Measurements from ENCODE around the gene NPAT. TPM values are rescaled to one million over a fixed set of nuclear protein-coding genes. Genes with fewer than 3 reads are reported as not detected.

The NPAT gene
- total RNA-seq, 2 donors from 2014 or later: 18.8 to 21.0 TPM

- Histone ChIP-seq H3K27ac (no peak overlapping the region), H3K4me1 (ENCODE audit: control insufficient read depth in 1 of 2, low read depth in 2 of 2) (peaks cover 11 to 34% of the 10 kb centered on the region in 2 donors), H3K27me3 (replicated peaks; ENCODE audit: insufficient read depth) (no peaks in the 10 kb centered on the region), H3K36me3 (no peaks in the 10 kb centered on the region), H3K9me3 (no peaks in the 10 kb centered on the region), H3K4me3 (no peak overlapping the region)
- TF ChIP-seq, protein P1, sequence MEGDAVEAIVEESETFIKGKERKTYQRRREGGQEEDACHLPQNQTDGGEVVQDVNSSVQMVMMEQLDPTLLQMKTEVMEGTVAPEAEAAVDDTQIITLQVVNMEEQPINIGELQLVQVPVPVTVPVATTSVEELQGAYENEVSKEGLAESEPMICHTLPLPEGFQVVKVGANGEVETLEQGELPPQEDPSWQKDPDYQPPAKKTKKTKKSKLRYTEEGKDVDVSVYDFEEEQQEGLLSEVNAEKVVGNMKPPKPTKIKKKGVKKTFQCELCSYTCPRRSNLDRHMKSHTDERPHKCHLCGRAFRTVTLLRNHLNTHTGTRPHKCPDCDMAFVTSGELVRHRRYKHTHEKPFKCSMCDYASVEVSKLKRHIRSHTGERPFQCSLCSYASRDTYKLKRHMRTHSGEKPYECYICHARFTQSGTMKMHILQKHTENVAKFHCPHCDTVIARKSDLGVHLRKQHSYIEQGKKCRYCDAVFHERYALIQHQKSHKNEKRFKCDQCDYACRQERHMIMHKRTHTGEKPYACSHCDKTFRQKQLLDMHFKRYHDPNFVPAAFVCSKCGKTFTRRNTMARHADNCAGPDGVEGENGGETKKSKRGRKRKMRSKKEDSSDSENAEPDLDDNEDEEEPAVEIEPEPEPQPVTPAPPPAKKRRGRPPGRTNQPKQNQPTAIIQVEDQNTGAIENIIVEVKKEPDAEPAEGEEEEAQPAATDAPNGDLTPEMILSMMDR (IDR thresholded peaks at IDR 0.05): no peak
- no peak for DNase-seq (ENCODE audit: low spot score)
- no peak for ATAC-seq (ENCODE audit: insufficient number of reproducible peaks, low FRiP score, low read depth)
Measured at GRCh38 chr11:108218912-108219783, 3.3 kb downstream of the NPAT start.

DNA sequence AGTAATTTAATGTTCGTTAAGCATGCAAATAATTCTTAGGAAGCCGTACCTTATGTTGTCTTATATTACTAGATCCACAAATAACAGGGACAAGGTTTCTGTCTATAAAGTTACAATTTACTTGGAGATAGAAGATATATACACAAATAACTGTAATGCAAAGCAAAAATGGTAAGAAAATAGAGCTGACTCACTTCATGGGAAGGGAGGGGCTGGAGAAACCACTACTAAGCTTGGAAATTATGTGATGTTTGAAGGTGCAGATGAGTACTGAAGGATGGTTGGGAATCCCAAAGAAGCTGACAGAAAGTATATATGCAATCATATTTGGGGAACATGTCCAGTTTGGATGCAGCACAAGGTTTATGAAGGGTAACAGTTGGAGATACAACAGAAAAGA, 4.0 kb downstream of the NPAT start:
- DNase-seq (ENCODE audit: low spot score): no peak
- TF ChIP-seq, protein P1 (IDR thresholded peaks at IDR 0.05): no peak
- Histone ChIP-seq H3K9me3 (no peaks in the 10 kb centered on the region), H3K27me3 (replicated peaks; ENCODE audit: insufficient read depth) (no peaks in the 10 kb centered on the region), H3K4me1 (ENCODE audit: control insufficient read depth in 1 of 2, low read depth in 2 of 2) (peaks cover 9 to 29% of the 10 kb centered on the region in 2 donors), H3K36me3 (no peaks in the 10 kb centered on the region), H3K27ac (no peak overlapping the region), H3K4me3 (no peak overlapping the region)
- no peak for ATAC-seq (ENCODE audit: insufficient number of reproducible peaks, low FRiP score, low read depth)

GRCh38 chr11:108216988-108217387, 5.5 kb downstream of the NPAT start:
- Histone ChIP-seq H3K9me3 (no peaks in the 10 kb centered on the region), H3K27me3 (replicated peaks; ENCODE audit: insufficient read depth) (no peaks in the 10 kb centered on the region), H3K36me3 (peaks cover 2% of the 10 kb centered on the region), H3K4me1 (ENCODE audit: control insufficient read depth in 1 of 2, low read depth in 2 of 2) (peaks cover 9 to 29% of the 10 kb centered on the region in 2 donors), H3K27ac (no peak overlapping the region), H3K4me3 (no peak overlapping the region)
- DNase-seq (ENCODE audit: low spot score) (no peak), ATAC-seq (ENCODE audit: insufficient number of reproducible peaks, low FRiP score, low read depth) (no peak)
- TF ChIP-seq, protein P1 (IDR thresholded peaks at IDR 0.05): no peak

- no peak overlapping the region for H3K27ac ChIP-seq
- H3K36me3 ChIP-seq: peaks cover 15% of the 10 kb centered on the region
- no peak overlapping the region for H3K4me3 ChIP-seq
- H3K4me1 ChIP-seq (ENCODE audit: control insufficient read depth in 1 of 2, low read depth in 2 of 2): peaks cover 0 to 3% of the 10 kb centered on the region in 2 donors
- no peaks in the 10 kb centered on the region for H3K27me3 ChIP-seq (replicated peaks; ENCODE audit: insufficient read depth)
- TF ChIP-seq, protein P1 (IDR thresholded peaks at IDR 0.05): no peak
- H3K9me3 ChIP-seq: no peaks in the 10 kb centered on the region
- ATAC-seq (ENCODE audit: insufficient number of reproducible peaks, low FRiP score, low read depth) (no peak), DNase-seq (ENCODE audit: low spot score) (no peak)
Measured at GRCh38 chr11:108213784-108214183, 8.7 kb downstream of the NPAT start.

GRCh38 chr11:108210441-108210840, 12.0 kb downstream of the NPAT start:
- no peak for DNase-seq (ENCODE audit: low spot score)
- Histone ChIP-seq H3K4me3 (no peak overlapping the region), H3K36me3 (peaks cover 15% of the 10 kb centered on the region), H3K4me1 (ENCODE audit: control insufficient read depth in 1 of 2, low read depth in 2 of 2) (no peaks in the 10 kb centered on the region), H3K27ac (no peak overlapping the region), H3K9me3 (no peaks in the 10 kb centered on the region), H3K27me3 (replicated peaks; ENCODE audit: insufficient read depth) (no peaks in the 10 kb centered on the region)
- TF ChIP-seq, protein P1 (IDR thresholded peaks at IDR 0.05): no peak
- ATAC-seq (ENCODE audit: insufficient number of reproducible peaks, low FRiP score, low read depth): no peak
